Mesenchymal stem cell (in vitro differentiated cells and primary cell): ENCODE measurements around the gene EMC6.

ENCODE experiments used
- DNase-seq: peaks from one replicate; pipeline ENCODE4 v3.0.0-alpha.2; 2013
- H2AFZ ChIP-seq: one replicate; pipeline ENCODE4 v1.6.1; 2013; ENCODE audit warnings: low read depth, mild to moderate bottlenecking, control low read depth, inconsistent platforms, low read length, moderate library complexity
- H2AK5ac ChIP-seq: 2 replicates; pipeline ENCODE4 v1.6.1; 2013; ENCODE audit warnings: low read length, moderate library complexity, mild to moderate bottlenecking, inconsistent platforms; ENCODE audit not compliant: severe bottlenecking
- H2BK120ac ChIP-seq: one replicate; pipeline ENCODE4 v1.6.1; 2013; ENCODE audit warnings: low read depth, mild to moderate bottlenecking, inconsistent platforms, low read length, moderate library complexity
- H2BK12ac ChIP-seq, 2 experiments: one replicate each; pipeline ENCODE4 v1.6.1; 2013; ENCODE audit warnings: inconsistent platforms in 2 of 2, low read length in 2 of 2, mild to moderate bottlenecking in 2 of 2, moderate library complexity in 2 of 2, control low read depth in 1 of 2
- H2BK15ac ChIP-seq: one replicate; pipeline ENCODE4 v1.6.1; 2013; ENCODE audit warnings: mild to moderate bottlenecking, low read depth, inconsistent platforms; ENCODE audit not compliant: poor library complexity, severe bottlenecking
- H2BK5ac ChIP-seq: 2 replicates; pipeline ENCODE4 v1.6.1; 2013; ENCODE audit warnings: low read depth, mild to moderate bottlenecking, low read length, control low read depth, inconsistent platforms; ENCODE audit not compliant: poor library complexity, severe bottlenecking
- H3K14ac ChIP-seq, 2 experiments: one replicate each; pipeline ENCODE4 v1.6.1; 2013; ENCODE audit warnings: inconsistent platforms in 2 of 2, low read length in 2 of 2, control low read depth in 1 of 2, mild to moderate bottlenecking in 1 of 2, moderate library complexity in 1 of 2
- H3K18ac ChIP-seq, 2 experiments: one replicate each; pipeline ENCODE4 v1.6.1; 2013; ENCODE audit warnings: inconsistent platforms in 2 of 2, low read length in 2 of 2, control low read depth in 1 of 2, low read depth in 1 of 2, mild to moderate bottlenecking in 1 of 2
- H3K23ac ChIP-seq, 2 experiments: one replicate each; pipeline ENCODE4 v1.6.1; 2013; ENCODE audit warnings: inconsistent platforms in 2 of 2, low read length in 2 of 2, mild to moderate bottlenecking in 2 of 2, moderate library complexity in 2 of 2, control low read depth in 1 of 2
- H3K27ac ChIP-seq: 2 replicates; pipeline ENCODE4 v1.5.1; 2013; ENCODE audit warnings: mild to moderate bottlenecking, moderate library complexity, low read length, control low read depth, inconsistent platforms; ENCODE audit not compliant: poor library complexity, severe bottlenecking
- H3K27me3 ChIP-seq, 2 experiments: 2 replicates each; pipeline versions ENCODE4 v1.6.1 to v1.7.0; 2013; ENCODE audit warnings: low read length in 2 of 2, mild to moderate bottlenecking in 2 of 2, moderate library complexity in 2 of 2, control low read depth in 1 of 2, inconsistent platforms in 1 of 2; ENCODE audit not compliant: control insufficient read depth in 1 of 2, insufficient read depth in 1 of 2
- H3K36me3 ChIP-seq, 2 experiments: 2 replicates each; pipeline versions ENCODE4 v1.6.1 to v1.7.0; 2013; ENCODE audit warnings: low read length in 2 of 2, control low read depth in 1 of 2, inconsistent platforms in 1 of 2, low read depth in 1 of 2, mild to moderate bottlenecking in 1 of 2; ENCODE audit not compliant: insufficient read depth in 2 of 2, control insufficient read depth in 1 of 2
- H3K4ac ChIP-seq, 2 experiments: one replicate each; pipeline ENCODE4 v1.6.1; 2013; ENCODE audit warnings: inconsistent platforms in 2 of 2, low read length in 2 of 2, mild to moderate bottlenecking in 2 of 2, moderate library complexity in 2 of 2, control low read depth in 1 of 2, low read depth in 1 of 2
- H3K4me1 ChIP-seq: 2 replicates; pipeline ENCODE4 v1.6.1; 2013; ENCODE audit warnings: low read depth, low read length, control low read depth; ENCODE audit not compliant: control insufficient read depth, insufficient read depth
- H3K4me2 ChIP-seq: 2 replicates; pipeline ENCODE4 v1.6.1; 2013; ENCODE audit warnings: low read length, mild to moderate bottlenecking, inconsistent platforms; ENCODE audit not compliant: poor library complexity, severe bottlenecking
- H3K4me3 ChIP-seq, 2 experiments: 2 replicates each; pipeline versions ENCODE4 v1.5.1 to v1.7.0; 2013; ENCODE audit warnings: low read length in 2 of 2, mild to moderate bottlenecking in 2 of 2, control low read depth in 1 of 2, low read depth in 1 of 2; ENCODE audit not compliant: insufficient read depth in 1 of 2
- H3K79me1 ChIP-seq: replicated peaks from 2 replicates; pipeline ENCODE4 v1.6.1; 2013; ENCODE audit warnings: mild to moderate bottlenecking, control low read depth, low read length, inconsistent platforms; ENCODE audit not compliant: poor library complexity, severe bottlenecking
- H3K9ac ChIP-seq: 2 replicates; pipeline ENCODE4 v1.7.0; 2013; ENCODE audit warnings: mild to moderate bottlenecking, low read length, moderate library complexity
- H3K9me3 ChIP-seq: 2 replicates; pipeline ENCODE4 v1.7.0; 2013; ENCODE audit warnings: mild to moderate bottlenecking, low read length; ENCODE audit not compliant: control insufficient read depth
- H4K8ac ChIP-seq: one replicate; pipeline ENCODE4 v1.6.1; 2013; ENCODE audit warnings: inconsistent platforms, mild to moderate bottlenecking, low read length, moderate library complexity
- H4K91ac ChIP-seq: one replicate; pipeline ENCODE4 v1.6.1; 2013; ENCODE audit warnings: mild to moderate bottlenecking, low read length, inconsistent platforms
- WGBS: methylation state at CpG from one replicate; pipeline ENCODE4 v1.1.7; 2013; ENCODE audit warnings: mixed read lengths; 5-methylcytosine and 5-hydroxymethylcytosine counted together

Gene EMC6

GRCh38 chr17:3639981-3640596 is 28.5 kb upstream of the EMC6 start:
- Histone ChIP-seq H2AFZ (no peak overlapping the region), H3K4ac (no peak overlapping the region), H2BK120ac (no peak overlapping the region), H3K9me3 (no peaks in the 10 kb centered on the region), H3K27me3 (no peaks in the 10 kb centered on the region), H3K9ac (peak overlapping the region; percentile 60), H2BK12ac (no peak overlapping the region), H3K14ac (no peak overlapping the region), H3K4me3 (no peak overlapping the region), H3K4me1 (peaks cover 21% of the 10 kb centered on the region), H3K4me2 (no peak overlapping the region), H4K8ac (no peak overlapping the region), H3K18ac (no peak overlapping the region), H3K23ac (no peak overlapping the region), H2AK5ac (no peak overlapping the region), H4K91ac (no peak overlapping the region), H2BK15ac (no peak overlapping the region), H3K36me3 (peaks cover 20 to 39% of the 10 kb centered on the region in 2 experiments), H2BK5ac (no peak overlapping the region), H3K79me1 (peaks cover 19% of the 10 kb centered on the region), H3K27ac (no peak overlapping the region)
- DNase-seq = no peak
- WGBS = 76% methylated on average over 7 of the region's 7 CpGs

- no peak overlapping the region for H3K4ac ChIP-seq
- H2BK5ac ChIP-seq = no peak overlapping the region
- H3K79me1 ChIP-seq = peaks cover 14% of the 10 kb centered on the region
- H4K8ac ChIP-seq = no peak overlapping the region
- no peak overlapping the region for H2BK15ac ChIP-seq
- H3K4me1 ChIP-seq = peaks cover 19% of the 10 kb centered on the region
- 91% methylated on average over 3 of the region's 3 CpGs for WGBS
- H3K9me3 ChIP-seq = no peaks in the 10 kb centered on the region
- no peak overlapping the region for H3K14ac ChIP-seq
- H3K27ac ChIP-seq = no peak overlapping the region
- H2BK12ac ChIP-seq = no peak overlapping the region
- no peak overlapping the region for H3K4me2 ChIP-seq
- DNase-seq = no peak
- H3K9ac ChIP-seq = peak overlapping the region; percentile 60
- H2AK5ac ChIP-seq = peak overlapping the region; percentile 56
- peaks cover 27 to 43% of the 10 kb centered on the region in 2 experiments for H3K36me3 ChIP-seq
- no peaks in the 10 kb centered on the region for H3K27me3 ChIP-seq
- no peak overlapping the region for H3K4me3 ChIP-seq
- peak overlapping the region in 1 of 2 experiments; percentile 26 for H3K23ac ChIP-seq
- H4K91ac ChIP-seq = no peak overlapping the region
- H2AFZ ChIP-seq = no peak overlapping the region
- no peak overlapping the region for H3K18ac ChIP-seq
- no peak overlapping the region for H2BK120ac ChIP-seq
Observed at GRCh38 chr17:3641014-3641413, 27.6 kb upstream of the EMC6 start.

- WGBS = 93% methylated on average over 13 of the region's 19 CpGs
- H3K4me2 ChIP-seq = no peak overlapping the region
- no peak overlapping the region for H3K23ac ChIP-seq
- no peaks in the 10 kb centered on the region for H3K27me3 ChIP-seq
- no peak for DNase-seq
- H3K9me3 ChIP-seq = no peaks in the 10 kb centered on the region
- H3K9ac ChIP-seq = no peak overlapping the region
- H3K18ac ChIP-seq = no peak overlapping the region
- H4K8ac ChIP-seq = no peak overlapping the region
- no peak overlapping the region for H3K4me3 ChIP-seq
- no peak overlapping the region for H2AK5ac ChIP-seq
- no peak overlapping the region for H2AFZ ChIP-seq
- H3K4me1 ChIP-seq = peaks cover 22% of the 10 kb centered on the region
- peaks cover 29 to 48% of the 10 kb centered on the region in 2 experiments for H3K36me3 ChIP-seq
- H4K91ac ChIP-seq = no peak overlapping the region
- H3K79me1 ChIP-seq = peaks cover 11% of the 10 kb centered on the region
- no peak overlapping the region for H2BK12ac ChIP-seq
- no peak overlapping the region for H3K27ac ChIP-seq
- no peak overlapping the region for H3K4ac ChIP-seq
- H3K14ac ChIP-seq = no peak overlapping the region
- H2BK120ac ChIP-seq = no peak overlapping the region
- no peak overlapping the region for H2BK5ac ChIP-seq
- H2BK15ac ChIP-seq = no peak overlapping the region
Observed at GRCh38 chr17:3641717-3642486, 26.7 kb upstream of the EMC6 start.

- Histone ChIP-seq H3K9ac (no peak overlapping the region), H3K4me1 (peaks cover 20% of the 10 kb centered on the region)
Observed at GRCh38 chr17:3643889-3644349, 24.7 kb upstream of the EMC6 start.

More at GRCh38 chr17:3643889-3644349, 24.7 kb upstream of the EMC6 start:
- DNase-seq = no peak
- no peak overlapping the region for H3K27ac ChIP-seq
- H4K91ac ChIP-seq = no peak overlapping the region
- no peak overlapping the region for H2AK5ac ChIP-seq
- H2BK12ac ChIP-seq = no peak overlapping the region
- H3K4ac ChIP-seq = no peak overlapping the region
- H3K4me2 ChIP-seq = no peak overlapping the region
- H2BK5ac ChIP-seq = no peak overlapping the region
- no peak overlapping the region for H3K18ac ChIP-seq
- H3K79me1 ChIP-seq = peaks cover 7% of the 10 kb centered on the region
- H3K4me3 ChIP-seq = no peak overlapping the region
- no peak overlapping the region for H2BK15ac ChIP-seq
- WGBS = 94% methylated on average over 4 of the region's 4 CpGs
- H2BK120ac ChIP-seq = no peak overlapping the region
- no peak overlapping the region for H2AFZ ChIP-seq
- H3K14ac ChIP-seq = no peak overlapping the region
- H3K36me3 ChIP-seq = peaks cover 38 to 56% of the 10 kb centered on the region in 2 experiments
- H4K8ac ChIP-seq = no peak overlapping the region
- no peaks in the 10 kb centered on the region for H3K9me3 ChIP-seq
- H3K23ac ChIP-seq = no peak overlapping the region
- H3K27me3 ChIP-seq = no peaks in the 10 kb centered on the region
